ENCODE results near the gene LILRA6. TPM values are rescaled to one million over a fixed set of nuclear protein-coding genes. Genes with fewer than 3 reads are reported as not detected.
"Not testable (repeated sequence)": the region's sequence is repeated elsewhere in the genome, so short reads cannot be mapped to it uniquely, and the experiment has no call there.

The LILRA6 gene
- total and polyA plus RNA-seq, 5 donors from 2014 or later: 0.11 to 0.13 TPM; not detected in 3

DNA sequence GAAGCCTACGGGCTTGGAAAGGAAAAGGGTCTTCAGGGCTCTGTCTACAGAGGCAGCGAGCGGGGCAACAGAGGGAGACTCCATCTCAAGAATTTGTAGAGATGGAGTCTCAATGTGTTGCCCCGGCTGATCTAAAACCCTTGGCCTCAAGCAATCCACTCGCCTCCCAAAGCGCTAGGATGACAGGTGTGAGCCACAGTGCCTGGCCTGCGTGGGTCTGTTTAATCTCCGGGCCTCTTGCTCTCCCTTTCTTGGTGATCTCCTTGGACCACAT is 33.9 kb downstream of the LILRA6 start:
- no peak overlapping the region for H3K27ac ChIP-seq (ENCODE audit: insufficient read depth, low read length, poor library complexity, severe bottlenecking)

DNA sequence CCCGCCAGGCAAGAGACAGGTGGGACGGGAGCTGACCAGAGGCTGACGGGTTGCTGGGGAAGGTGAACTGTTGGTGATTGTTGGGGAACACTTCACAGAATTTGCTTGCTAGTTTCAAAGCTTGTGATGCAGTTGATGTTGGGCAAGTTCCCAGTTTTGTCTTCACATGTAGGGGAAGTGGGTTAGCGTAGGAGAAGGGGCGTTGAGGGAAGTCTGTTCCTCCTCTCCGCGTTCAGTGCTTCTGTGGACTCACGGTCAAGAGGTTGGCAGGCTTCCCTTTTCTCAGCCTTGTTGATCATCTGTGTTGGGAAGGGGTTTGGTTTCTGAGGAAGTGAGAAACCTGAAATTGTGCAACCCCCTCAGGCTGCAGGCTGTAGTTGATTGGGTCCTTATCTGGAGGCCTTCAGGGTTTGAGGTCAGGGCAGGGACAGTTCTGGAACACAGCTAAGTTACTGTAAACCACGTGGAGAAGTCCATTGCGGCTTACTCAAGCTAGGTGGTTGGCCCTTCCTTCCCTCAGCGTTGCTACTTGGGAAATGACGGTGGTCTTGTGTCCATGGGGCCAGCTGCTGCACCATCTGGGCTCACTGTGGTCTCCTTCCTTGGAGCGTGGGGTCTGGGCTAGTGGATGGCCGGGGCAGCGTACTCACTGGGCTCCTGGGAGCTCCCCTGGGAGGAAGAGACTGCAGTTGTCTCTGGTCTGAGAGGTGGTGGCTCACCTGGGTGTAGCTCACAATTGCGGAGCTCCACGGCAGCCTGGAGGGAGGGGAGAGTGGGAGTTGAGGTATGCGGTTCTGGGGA is 34.4 kb downstream of the LILRA6 start:
- Histone ChIP-seq H3K27me3 (ENCODE audit: control insufficient read depth, insufficient read depth, low read length) (no peaks in the 10 kb centered on the region), H3K9me3 (ENCODE audit: control insufficient read depth in 2 of 2, low read length in 2 of 2) (no peaks in the 10 kb centered on the region), H3K36me3 (ENCODE audit: control insufficient read depth, insufficient read depth, low read length) (peaks cover 48% of the 10 kb centered on the region), H3K27ac (ENCODE audit: insufficient read depth, low read length, poor library complexity, severe bottlenecking) (no peak overlapping the region), H3K4me3 (ENCODE audit: low read depth, low read length) (no peak overlapping the region), H3K4me1 (ENCODE audit: control insufficient read depth, insufficient read depth, low read length, poor library complexity, severe bottlenecking) (peaks cover 56% of the 10 kb centered on the region)
- Mint-ChIP-seq H3K36me3 (peaks cover 32% of the 10 kb centered on the region), H3K4me3 (peak overlapping the region in 3 of 4 donors; percentile 48 to 73 (median 70)), H3K9me3 (peaks cover 0 to 2% (median 0%) of the 10 kb centered on the region in 7 donors), H3K4me1 (peaks cover 0 to 81% (median 51%) of the 10 kb centered on the region in 4 donors), H3K27ac (peak overlapping the region; percentile 65 to 89 (median 75)), H3K27me3 (no peaks in the 10 kb centered on the region)
- DNase-seq: no peak
- peak; percentile 6 to 10 for ATAC-seq (ENCODE audit: low read depth in 2 of 2)

More for the DNA sequence above, 33.9 kb downstream of the LILRA6 start:
- Histone ChIP-seq H3K36me3 (ENCODE audit: control insufficient read depth, insufficient read depth, low read length) (peaks cover 42% of the 10 kb centered on the region), H3K4me1 (ENCODE audit: control insufficient read depth, insufficient read depth, low read length, poor library complexity, severe bottlenecking) (peaks cover 50% of the 10 kb centered on the region), H3K27me3 (ENCODE audit: control insufficient read depth, insufficient read depth, low read length) (no peaks in the 10 kb centered on the region), H3K9me3 (ENCODE audit: control insufficient read depth in 2 of 2, low read length in 2 of 2) (no peaks in the 10 kb centered on the region), H3K4me3 (ENCODE audit: low read depth, low read length) (no peak overlapping the region)
- Mint-ChIP-seq H3K4me3 (peak overlapping the region in 1 of 4 donors; percentile 70), H3K9me3 (peaks cover 0 to 2% (median 0%) of the 10 kb centered on the region in 7 donors), H3K27me3 (no peaks in the 10 kb centered on the region), H3K4me1 (peaks cover 0 to 75% (median 50%) of the 10 kb centered on the region in 4 donors), H3K27ac (peak overlapping the region in 1 of 3 donors; percentile 75), H3K36me3 (peaks cover 32% of the 10 kb centered on the region)
- no peak for DNase-seq
- ATAC-seq (ENCODE audit: low read depth in 2 of 2): no peak

DNA sequence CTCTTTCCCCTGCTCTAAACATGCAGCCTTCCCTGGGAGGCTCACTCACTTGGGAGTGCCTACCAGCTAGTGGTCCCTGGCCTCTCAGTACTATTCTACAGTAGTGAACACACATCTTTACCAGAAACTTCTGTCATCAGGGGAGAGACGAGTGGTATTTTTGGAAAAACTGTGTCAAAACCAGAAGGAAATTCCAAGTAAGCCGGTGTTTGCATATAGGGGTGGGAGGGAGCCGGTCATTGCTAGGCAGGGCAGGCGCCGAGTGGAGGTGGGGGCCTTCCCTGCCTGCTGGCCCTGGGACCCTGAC is 35.0 kb downstream of the LILRA6 start:
- no peaks in the 10 kb centered on the region for H3K27me3 ChIP-seq (ENCODE audit: control insufficient read depth, insufficient read depth, low read length)
- H3K27ac ChIP-seq (ENCODE audit: insufficient read depth, low read length, poor library complexity, severe bottlenecking): no peak overlapping the region
- peaks cover 53% of the 10 kb centered on the region for H3K36me3 ChIP-seq (ENCODE audit: control insufficient read depth, insufficient read depth, low read length)
- H3K4me1 ChIP-seq (ENCODE audit: control insufficient read depth, insufficient read depth, low read length, poor library complexity, severe bottlenecking): peaks cover 61% of the 10 kb centered on the region
- peak overlapping the region; percentile 65 to 89 (median 72) for H3K27ac Mint-ChIP-seq
- no peak for ATAC-seq (ENCODE audit: low read depth in 2 of 2)
- H3K9me3 ChIP-seq (ENCODE audit: control insufficient read depth in 2 of 2, low read length in 2 of 2): no peaks in the 10 kb centered on the region
- H3K4me3 ChIP-seq (ENCODE audit: low read depth, low read length): no peak overlapping the region
- no peaks in the 10 kb centered on the region for H3K27me3 Mint-ChIP-seq
- peak overlapping the region in 2 of 4 donors; percentile 7 to 48 for H3K4me3 Mint-ChIP-seq
- H3K4me1 Mint-ChIP-seq: peaks cover 0 to 85% (median 54%) of the 10 kb centered on the region in 4 donors
- H3K9me3 Mint-ChIP-seq: peaks cover 0 to 2% (median 0%) of the 10 kb centered on the region in 7 donors
- peaks cover 35% of the 10 kb centered on the region for H3K36me3 Mint-ChIP-seq
- no peak for DNase-seq

- not testable (repeated sequence) for DNase-seq; ATAC-seq (ENCODE audit: low read depth in 2 of 2); H3K9me3 Mint-ChIP-seq; H3K27ac ChIP-seq (ENCODE audit: insufficient read depth, low read length, poor library complexity, severe bottlenecking); H3K9me3 ChIP-seq (ENCODE audit: control insufficient read depth in 2 of 2, low read length in 2 of 2); H3K4me3 ChIP-seq (ENCODE audit: low read depth, low read length); H3K27me3 ChIP-seq (ENCODE audit: control insufficient read depth, insufficient read depth, low read length); H3K27me3 Mint-ChIP-seq
- Mint-ChIP-seq H3K36me3 (peaks cover 39% of the 10 kb centered on the region), H3K27ac (peak overlapping the region in 1 of 3 donors; percentile 72), H3K4me3 (peak overlapping the region in 2 of 4 donors; percentile 7 to 48), H3K4me1 (peaks cover 0 to 89% (median 57%) of the 10 kb centered on the region in 4 donors)
- Histone ChIP-seq H3K4me1 (ENCODE audit: control insufficient read depth, insufficient read depth, low read length, poor library complexity, severe bottlenecking) (peaks cover 66% of the 10 kb centered on the region), H3K36me3 (ENCODE audit: control insufficient read depth, insufficient read depth, low read length) (peaks cover 58% of the 10 kb centered on the region)
Measured at GRCh38 chr19:54207193-54207592, 35.4 kb downstream of the LILRA6 start.

DNA sequence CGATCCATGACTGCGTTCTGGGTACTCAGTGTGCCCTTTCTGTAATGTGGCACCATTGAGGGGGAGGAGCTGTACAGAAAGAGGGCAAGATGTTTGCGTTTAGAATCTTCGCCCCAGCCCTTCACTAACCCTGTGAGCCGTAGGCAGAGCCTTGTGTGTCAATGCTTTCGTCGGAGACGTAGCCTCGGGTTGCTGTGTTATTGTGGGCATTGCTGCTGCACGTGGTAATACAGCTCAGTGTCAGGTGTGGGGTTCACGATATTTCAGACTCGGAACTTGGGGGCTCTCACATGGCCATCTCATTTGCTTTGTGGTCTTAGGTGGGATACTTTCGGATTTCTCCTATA is 35.8 kb downstream of the LILRA6 start:
- Histone ChIP-seq H3K27ac (ENCODE audit: insufficient read depth, low read length, poor library complexity, severe bottlenecking) (no peak overlapping the region), H3K27me3 (ENCODE audit: control insufficient read depth, insufficient read depth, low read length) (no peaks in the 10 kb centered on the region), H3K4me3 (ENCODE audit: low read depth, low read length) (no peak overlapping the region), H3K9me3 (ENCODE audit: control insufficient read depth in 2 of 2, low read length in 2 of 2) (no peaks in the 10 kb centered on the region), H3K36me3 (ENCODE audit: control insufficient read depth, insufficient read depth, low read length) (peaks cover 61% of the 10 kb centered on the region), H3K4me1 (ENCODE audit: control insufficient read depth, insufficient read depth, low read length, poor library complexity, severe bottlenecking) (peaks cover 70% of the 10 kb centered on the region)
- Mint-ChIP-seq H3K9me3 (peaks cover 0 to 2% (median 0%) of the 10 kb centered on the region in 7 donors), H3K27ac (peak overlapping the region in 1 of 3 donors; percentile 20), H3K27me3 (no peaks in the 10 kb centered on the region), H3K36me3 (peaks cover 42% of the 10 kb centered on the region), H3K4me1 (peaks cover 0 to 93% (median 59%) of the 10 kb centered on the region in 4 donors), H3K4me3 (peak overlapping the region in 1 of 4 donors; percentile 38)
- DNase-seq: no peak
- ATAC-seq (ENCODE audit: low read depth in 2 of 2): no peak

- no peak for ATAC-seq (ENCODE audit: low read depth in 2 of 2)
- H3K9me3 ChIP-seq (ENCODE audit: control insufficient read depth in 2 of 2, low read length in 2 of 2): no peaks in the 10 kb centered on the region
- Mint-ChIP-seq H3K27me3 (no peaks in the 10 kb centered on the region), H3K9me3 (peaks cover 0 to 2% (median 0%) of the 10 kb centered on the region in 7 donors), H3K36me3 (peaks cover 42% of the 10 kb centered on the region), H3K4me1 (peaks cover 0 to 97% (median 62%) of the 10 kb centered on the region in 4 donors), H3K4me3 (peak overlapping the region in 2 of 4 donors; percentile 38), H3K27ac (peak overlapping the region in 1 of 3 donors; percentile 20)
- no peak overlapping the region for H3K27ac ChIP-seq (ENCODE audit: insufficient read depth, low read length, poor library complexity, severe bottlenecking)
- peaks cover 75% of the 10 kb centered on the region for H3K4me1 ChIP-seq (ENCODE audit: control insufficient read depth, insufficient read depth, low read length, poor library complexity, severe bottlenecking)
- H3K27me3 ChIP-seq (ENCODE audit: control insufficient read depth, insufficient read depth, low read length): no peaks in the 10 kb centered on the region
- peaks cover 61% of the 10 kb centered on the region for H3K36me3 ChIP-seq (ENCODE audit: control insufficient read depth, insufficient read depth, low read length)
- H3K4me3 ChIP-seq (ENCODE audit: low read depth, low read length): no peak overlapping the region
- no peak for DNase-seq
Measured at GRCh38 chr19:54206030-54206830, 36.4 kb downstream of the LILRA6 start.

DNA sequence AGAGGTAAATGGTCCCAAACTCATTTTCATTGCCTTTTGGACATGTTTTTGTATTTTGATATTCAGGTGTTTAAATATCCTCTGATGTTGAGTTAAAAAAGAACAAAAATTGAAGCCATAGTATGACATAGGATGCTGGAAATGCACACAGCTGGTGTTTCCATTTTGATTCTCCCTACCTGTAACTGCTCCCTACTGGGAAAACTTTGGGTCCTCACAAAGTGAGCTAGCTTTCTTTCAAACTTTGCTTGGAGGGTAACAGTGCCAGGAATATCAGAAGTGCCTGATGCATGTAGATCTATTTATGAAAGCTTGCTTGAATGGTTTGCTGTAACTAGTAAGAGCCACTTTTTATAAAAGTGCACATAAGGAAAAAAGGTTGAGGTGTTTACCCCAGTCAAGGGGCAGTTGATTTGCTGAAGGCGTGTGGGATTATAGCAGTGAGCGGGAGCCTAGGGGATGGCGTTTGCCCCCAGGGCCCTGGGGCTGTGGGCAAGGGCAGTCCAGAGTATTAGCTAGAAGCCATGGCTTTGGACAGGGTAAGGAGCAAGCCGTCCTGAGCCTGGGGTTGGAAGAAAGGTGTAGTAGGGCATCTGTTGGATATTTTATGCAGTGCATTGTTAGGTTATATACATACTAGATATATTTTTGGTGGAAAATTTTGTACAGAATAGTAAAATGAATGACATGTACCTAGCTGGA is 37.7 kb downstream of the LILRA6 start:
- H3K36me3 ChIP-seq (ENCODE audit: control insufficient read depth, insufficient read depth, low read length): peaks cover 61% of the 10 kb centered on the region
- Mint-ChIP-seq H3K4me1 (peaks cover 7 to 93% (median 54%) of the 10 kb centered on the region in 4 donors), H3K9me3 (peaks cover 0 to 1% (median 0%) of the 10 kb centered on the region in 7 donors), H3K27me3 (no peaks in the 10 kb centered on the region), H3K27ac (peak overlapping the region in 2 of 3 donors; percentile 57 to 59), H3K4me3 (peak overlapping the region in 3 of 4 donors; percentile 65 to 96 (median 74)), H3K36me3 (peaks cover 41% of the 10 kb centered on the region)
- no peak for DNase-seq
- H3K4me1 ChIP-seq (ENCODE audit: control insufficient read depth, insufficient read depth, low read length, poor library complexity, severe bottlenecking): peaks cover 74% of the 10 kb centered on the region
- H3K4me3 ChIP-seq (ENCODE audit: low read depth, low read length): peak overlapping the region; percentile 20
- H3K27me3 ChIP-seq (ENCODE audit: control insufficient read depth, insufficient read depth, low read length): no peaks in the 10 kb centered on the region
- no peak overlapping the region for H3K27ac ChIP-seq (ENCODE audit: insufficient read depth, low read length, poor library complexity, severe bottlenecking)
- no peak for ATAC-seq (ENCODE audit: low read depth in 2 of 2)
- H3K9me3 ChIP-seq (ENCODE audit: control insufficient read depth in 2 of 2, low read length in 2 of 2): no peaks in the 10 kb centered on the region
